Suprapubic skin (tissue), 3 donors: ENCODE data around the gene LDB2.

Experiments
- CTCF ChIP-seq, 2 donors: fragments of 200-600 bp in 1 of 2; fragments of 450-650 bp in 1 of 2; sonication (generic) in 1 of 2; IDR thresholded peaks; one replicate each; pipeline ENCODE4 v1.5.1; 2016 to 2019; ENCODE audit warnings: antibody characterized with exemption in 2 of 2, mild to moderate bottlenecking in 1 of 2, moderate library complexity in 1 of 2
- EP300 ChIP-seq: sonication (generic); formaldehyde crosslinking; IDR thresholded peaks from one replicate; pipeline ENCODE4 v1.6.1; 2017; ENCODE audit warnings: antibody characterized with exemption

DNA sequence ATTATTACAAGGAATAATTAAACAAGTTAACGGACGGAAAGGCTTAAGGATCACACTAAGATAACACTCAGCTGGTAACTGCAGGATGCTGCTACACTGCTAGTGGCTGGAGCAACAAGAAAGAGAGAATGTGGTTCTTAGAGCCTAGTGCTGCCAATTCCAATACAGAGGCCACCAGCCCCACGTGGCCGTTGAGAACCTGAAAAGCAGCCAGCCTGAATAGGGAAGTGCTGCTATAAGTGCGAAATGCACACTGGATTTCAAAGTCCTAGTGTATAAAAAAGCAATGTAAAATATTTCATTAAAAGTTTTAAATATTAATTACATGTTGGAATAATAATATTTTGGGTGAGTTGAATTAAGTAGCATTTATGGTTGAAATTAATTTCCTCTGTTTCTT, 414.9 kb downstream of the LDB2 start:
- TF ChIP-seq EP300 (no peak), CTCF (IDR thresholded peaks at IDR 0.05) (no peak)
